Right hindlimb (tissue), 1 donor: ENCODE data around the gene ACTR8.

Source experiments
- DNase-seq: peaks from one replicate; pipeline ENCODE4 v3.0.0-alpha.2; 2018

The ACTR8 gene

DNA sequence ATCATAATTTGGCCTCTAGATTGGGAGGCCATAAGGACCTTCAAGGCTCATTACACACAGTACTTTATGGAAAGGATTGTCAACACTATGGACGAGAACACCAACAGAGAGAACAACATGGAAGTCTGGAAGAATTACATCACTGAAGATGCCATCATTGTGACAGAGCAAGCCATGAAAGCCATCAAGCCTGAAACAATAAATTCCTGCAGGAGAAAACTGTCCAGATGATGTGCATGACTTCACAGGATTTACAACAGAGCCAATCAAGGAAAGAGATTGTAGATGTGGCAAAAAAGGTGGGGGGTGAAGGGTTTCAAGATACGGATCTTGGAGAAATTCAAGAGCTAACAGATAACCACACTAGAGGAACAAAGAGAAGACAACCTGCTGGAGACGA is 19.7 kb downstream of the ACTR8 start:
- DNase-seq = no peak

DNA sequence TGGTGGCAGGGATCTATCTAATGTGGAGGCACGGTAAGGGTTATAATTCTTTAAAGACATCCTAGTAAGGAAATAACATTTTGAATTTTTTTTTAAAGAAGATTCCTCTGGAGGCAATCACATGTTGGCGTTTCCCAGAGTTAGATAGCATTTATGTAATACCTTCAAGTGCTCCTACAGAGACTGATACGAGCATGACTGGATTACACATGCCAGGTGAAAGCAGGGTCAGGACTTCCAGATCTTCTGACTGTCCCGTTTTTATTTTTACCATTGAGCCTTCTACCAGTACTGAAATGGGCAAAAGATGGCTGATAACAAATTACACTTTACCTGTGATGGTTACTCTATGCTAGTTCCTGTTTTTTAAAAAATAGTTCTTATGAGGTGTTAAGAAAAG is 21.8 kb downstream of the ACTR8 start:
- DNase-seq = no peak

DNA sequence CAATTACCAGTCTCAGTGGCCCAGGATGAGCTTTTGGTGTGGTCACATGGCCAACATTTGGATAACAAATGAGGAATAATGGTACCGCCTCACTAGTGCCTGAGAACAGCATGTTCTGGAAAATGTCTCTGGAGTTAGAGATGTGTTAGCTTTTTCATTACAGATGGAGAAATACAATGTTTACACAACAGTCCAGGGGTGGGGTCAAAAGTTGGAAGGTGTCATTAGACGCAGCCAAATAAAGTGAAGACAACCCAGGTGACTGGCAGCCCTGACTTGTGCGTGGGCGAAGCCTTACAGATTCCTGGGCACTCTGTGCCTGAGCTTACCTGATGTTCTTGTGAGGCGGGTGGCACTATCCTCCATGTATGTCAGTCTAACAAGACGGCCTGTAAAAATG is 22.8 kb downstream of the ACTR8 start:
- no peak for DNase-seq

DNA sequence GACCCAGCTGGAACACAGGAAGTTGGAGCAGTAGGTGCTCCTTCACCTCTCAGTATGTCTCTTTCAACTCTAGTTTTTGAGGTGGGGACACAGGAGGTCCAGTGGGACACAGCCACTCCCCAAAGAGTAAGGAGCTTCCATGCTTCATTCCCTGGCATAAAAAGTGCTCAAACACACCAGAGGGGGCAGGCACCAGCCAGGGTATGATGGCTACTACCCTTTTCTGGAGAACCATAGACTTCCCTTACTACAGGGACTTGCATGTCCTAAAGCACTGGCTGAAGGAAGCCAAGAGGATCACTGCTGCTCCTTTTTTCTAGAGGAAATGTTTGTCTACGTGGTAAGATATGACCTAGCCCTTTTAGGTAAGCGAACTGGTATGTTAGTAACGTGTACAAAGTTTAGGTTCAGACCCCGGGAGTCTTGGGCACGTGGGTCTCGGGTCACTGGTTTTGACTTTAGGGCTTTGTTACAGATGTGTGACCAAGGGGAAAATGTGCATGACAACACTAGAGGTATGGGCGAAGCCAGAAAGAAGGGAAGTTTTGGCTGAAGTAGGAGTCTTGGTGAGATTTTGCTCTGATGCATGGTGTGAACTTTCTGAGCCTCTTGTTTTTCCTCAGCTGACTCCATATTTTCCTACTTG is 23.7 kb downstream of the ACTR8 start:
- DNase-seq = no peak

DNA sequence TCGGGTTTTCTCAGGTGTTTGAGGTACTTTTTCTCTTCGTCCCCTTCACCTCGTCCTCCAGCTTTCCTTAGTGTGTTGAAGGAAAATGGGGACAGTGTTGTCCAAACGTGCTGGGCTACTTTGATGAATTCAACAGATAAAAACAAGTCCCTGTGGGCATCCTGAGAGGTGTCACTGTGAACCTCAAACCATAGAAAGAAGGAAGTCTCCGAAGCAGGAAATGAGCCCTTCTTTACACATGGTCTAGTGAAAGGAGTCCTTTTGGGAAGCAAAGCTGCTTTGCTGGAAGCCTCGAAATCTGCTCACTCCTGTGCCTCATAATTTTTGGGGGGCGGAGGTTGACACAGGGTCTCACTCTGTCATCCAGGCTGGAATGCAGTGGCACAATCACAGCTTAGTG is 25.0 kb downstream of the ACTR8 start:
- DNase-seq = no peak

DNA sequence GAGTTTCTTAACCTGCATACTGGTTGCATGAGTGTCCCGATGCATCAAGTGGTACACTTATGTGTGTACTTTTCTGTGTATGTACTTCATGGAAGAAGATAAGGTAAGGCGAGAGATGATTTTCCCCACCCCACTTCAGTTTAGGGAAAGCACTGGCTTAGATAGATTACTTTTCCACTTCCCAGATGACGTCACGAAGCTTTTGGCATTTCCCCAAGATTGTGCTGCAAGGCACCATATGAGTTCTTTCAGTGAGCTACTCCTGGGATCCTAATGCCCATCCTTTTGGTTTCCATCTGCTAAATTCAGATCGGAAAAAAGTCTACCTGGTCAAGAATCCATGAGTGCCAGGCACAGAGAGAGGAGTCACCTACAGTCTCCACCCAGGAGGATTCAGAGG is 31.1 kb downstream of the ACTR8 start:
- DNase-seq = no peak

DNA sequence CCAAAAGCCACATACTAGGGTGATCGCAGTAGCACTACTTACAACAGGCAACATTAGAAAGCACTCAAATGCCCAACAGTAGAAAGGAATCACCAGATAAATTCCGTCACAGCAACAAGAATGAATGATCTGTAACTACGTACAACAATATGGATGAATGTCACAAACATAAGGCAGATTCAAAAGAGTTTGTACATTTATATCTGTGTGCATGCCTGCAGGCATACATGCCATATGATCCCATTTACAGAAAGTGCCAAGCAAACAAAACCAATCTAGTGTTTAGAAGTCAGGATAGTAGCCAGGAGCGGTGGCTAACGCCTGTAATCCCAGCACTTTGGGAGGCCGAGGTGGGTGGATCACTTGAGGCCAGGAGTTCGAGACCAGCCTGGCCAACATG is 32.0 kb downstream of the ACTR8 start:
- no peak for DNase-seq

DNA sequence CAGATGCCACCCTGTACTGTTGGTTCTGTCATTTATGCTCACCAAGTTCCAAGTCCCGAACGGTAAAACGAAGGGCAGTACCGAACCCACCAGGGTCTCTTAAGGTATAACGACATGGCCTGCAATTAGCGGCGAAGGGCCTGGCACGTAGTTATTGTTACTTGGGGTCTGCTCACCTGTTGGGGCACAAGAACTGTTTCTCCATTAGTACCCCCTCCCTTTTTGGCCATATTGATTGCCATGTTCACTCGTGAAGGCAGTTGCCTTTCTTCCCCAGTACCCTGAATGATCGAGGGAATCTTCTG is 35.1 kb downstream of the ACTR8 start:
- DNase-seq = no peak

DNA sequence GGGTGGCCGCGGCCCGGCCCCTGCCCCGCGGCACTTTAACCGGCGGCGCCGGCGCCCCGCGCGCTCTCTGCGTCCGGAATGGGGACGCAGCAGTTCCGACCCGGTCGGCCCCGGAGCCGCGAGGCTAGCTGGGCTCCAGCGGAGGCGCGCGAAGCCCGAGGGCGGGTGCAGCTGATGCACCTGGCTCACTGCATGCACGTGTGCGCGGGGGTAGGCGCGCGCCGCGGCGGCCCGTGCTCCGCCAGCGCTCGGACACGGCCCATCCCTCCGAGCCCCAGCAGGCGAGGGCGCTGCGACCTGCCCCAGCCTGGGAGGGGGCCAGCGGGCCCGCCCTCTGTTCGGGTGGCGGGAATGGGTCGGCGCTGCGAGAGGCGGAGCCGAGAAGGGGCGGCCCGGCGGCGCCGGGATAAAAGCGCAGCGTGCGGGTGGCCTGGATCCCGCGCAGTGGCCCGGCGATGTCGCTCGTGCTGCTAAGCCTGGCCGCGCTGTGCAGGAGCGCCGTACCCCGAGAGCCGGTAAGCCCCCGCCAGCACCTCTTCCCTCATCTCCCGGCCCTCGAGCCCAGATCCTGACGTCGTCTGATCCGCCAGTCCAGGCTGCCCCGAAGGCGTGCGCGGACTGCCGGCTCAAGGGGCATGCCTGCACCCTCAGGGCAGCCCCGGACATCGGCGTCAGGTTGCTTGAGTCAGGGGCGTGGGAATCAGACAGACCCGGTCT is 35.7 kb downstream of the ACTR8 start, which contains the start of the genes CHDH and IL17RB:
Gene CHDH, minus strand, starts transcription at position 286 of the 717 bp plus-strand sequence. CDS start 22,411 bp downstream, outside the sequence.
Gene IL17RB, plus strand, starts transcription at position 435 of the 717 bp plus-strand sequence. Its CDS starts 21 bp downstream, at position 456.
- DNase-seq = peak; percentile 69

DNA sequence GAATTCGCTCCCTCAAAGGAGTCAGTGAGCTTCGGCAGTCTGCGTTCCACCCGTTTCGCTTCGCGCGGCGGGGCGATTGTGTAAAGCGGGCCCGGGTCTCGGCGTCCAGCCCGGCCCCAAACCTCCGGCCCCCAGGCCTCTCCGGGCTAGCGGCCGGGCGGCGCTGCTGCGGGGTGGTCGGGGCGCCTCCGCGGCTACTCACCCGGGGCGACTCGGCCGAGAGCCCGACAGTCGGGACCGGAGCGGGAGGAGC is 36.1 kb downstream of the ACTR8 start:
- DNase-seq = no peak

DNA sequence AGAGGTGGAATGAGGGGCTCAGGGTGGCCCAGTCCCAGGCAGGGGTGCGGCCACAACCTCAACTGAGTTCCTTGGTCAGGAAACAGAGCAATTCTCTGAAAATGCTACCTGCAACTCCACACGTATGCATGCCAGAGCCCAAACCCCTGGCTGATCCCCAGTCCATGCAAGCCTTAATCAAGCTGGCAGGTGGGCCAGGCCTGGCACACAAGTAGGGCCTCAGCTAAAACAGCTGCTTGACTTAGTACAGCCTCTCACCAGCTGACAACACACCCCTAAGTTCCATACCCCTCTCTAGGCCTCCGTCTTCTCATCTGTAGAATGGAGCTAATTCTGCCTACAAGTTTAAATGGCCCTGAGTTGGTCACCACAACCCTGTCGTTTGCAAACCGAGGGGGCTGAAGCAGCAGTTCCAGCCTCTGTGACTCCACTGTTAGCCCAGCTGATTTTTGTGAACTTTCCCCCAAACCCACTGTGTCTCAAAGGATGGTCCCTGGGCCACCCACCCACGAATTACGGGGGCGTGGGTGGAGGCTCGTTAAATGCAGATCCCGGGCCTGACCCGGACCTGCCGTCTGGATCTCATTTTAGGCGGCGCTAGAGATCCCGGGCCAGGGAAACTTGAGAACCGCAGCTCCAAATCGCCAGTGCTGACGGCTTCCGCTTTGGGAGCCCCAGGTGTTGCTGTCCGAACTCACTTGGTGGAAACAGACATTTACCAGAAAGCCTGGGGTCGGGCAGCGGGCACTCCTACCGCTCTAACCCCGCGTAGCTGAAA is 36.7 kb downstream of the ACTR8 start:
- peak; percentile 82 for DNase-seq

DNA sequence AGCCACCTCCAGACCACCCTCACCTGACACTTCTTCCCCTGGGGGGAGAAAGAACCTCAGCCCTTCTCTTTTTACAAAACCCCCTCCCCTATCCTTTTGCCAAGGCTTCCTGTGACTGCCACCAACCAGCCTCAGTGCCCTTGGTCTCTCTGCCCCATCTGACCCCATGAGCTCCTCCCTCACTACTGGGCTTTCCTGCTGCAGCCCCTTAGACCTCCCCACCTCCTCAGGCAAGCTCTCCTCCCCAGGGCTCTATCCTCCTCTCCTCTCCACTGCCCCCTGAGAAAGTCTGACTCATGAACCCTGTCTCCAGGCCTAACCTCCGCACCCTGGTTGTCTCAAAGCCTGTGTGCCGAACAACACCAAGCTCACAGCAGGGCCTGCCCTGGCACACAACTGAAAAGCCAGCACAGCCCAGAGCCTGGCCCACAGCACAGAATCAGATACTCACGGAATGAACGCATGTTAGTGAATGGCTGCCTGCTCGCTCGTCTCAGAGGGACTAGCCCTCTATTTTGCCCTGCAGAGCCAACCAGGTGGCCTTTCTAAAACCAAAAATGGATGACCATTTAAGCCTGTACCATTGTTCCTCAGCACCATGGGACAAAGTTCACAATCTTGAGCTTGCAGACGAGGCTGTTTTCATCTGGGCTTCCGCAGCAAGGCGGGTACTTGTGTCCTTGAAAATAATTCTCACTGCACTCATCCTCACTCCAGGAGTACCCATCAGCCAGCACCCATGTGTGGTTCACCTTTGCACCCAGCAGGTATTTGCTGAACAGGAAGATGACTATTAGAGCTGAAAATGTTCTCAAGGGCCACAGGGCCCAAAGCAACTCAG is 37.5 kb downstream of the ACTR8 start:
- no peak for DNase-seq

DNA sequence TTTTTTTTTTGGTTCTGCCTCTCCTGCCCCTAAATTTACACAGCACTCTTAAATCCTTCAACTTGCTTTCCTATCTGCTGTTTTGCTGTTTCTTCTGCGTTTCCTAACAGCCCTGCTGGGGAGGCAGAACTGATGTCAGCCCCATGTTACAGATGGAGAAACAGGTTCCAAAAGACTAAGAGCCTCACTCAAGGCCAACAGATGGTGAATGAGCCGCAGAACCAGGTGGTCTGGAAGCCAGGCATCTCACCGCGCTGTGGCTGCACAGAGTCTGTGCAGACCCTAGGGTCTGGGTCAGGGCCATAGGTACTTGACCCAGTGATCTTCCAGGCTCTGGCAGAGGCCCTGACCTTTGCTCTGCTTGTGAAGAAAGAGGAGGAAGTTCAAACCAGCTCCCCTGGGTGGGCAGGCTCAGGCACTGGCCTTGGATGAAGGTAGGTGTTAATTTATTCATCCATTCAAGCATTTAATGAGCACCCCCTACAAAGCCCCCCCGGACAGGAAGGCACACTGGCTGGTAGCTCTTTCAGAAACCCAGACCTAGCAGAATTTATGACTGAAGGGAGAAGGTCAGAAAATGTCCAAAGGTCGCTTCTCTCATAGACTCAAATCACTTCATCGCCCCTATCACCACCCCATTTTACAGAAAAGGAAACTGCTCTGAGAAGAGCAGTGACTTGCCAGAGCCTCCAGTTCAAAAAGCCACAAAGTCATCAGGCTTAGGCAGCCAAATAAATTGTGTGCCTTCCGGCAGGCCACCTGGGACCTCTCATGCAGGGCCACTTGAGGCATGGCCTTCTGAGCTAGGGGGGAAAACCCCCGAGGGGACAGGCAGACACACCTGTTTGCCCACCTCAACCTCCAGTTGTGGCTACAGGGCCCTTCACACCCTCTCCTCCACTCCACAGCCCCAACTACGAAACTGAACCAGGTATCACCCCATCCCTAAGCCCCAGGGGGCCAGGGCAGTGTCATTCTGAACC is 38.5 kb downstream of the ACTR8 start:
- no peak for DNase-seq

DNA sequence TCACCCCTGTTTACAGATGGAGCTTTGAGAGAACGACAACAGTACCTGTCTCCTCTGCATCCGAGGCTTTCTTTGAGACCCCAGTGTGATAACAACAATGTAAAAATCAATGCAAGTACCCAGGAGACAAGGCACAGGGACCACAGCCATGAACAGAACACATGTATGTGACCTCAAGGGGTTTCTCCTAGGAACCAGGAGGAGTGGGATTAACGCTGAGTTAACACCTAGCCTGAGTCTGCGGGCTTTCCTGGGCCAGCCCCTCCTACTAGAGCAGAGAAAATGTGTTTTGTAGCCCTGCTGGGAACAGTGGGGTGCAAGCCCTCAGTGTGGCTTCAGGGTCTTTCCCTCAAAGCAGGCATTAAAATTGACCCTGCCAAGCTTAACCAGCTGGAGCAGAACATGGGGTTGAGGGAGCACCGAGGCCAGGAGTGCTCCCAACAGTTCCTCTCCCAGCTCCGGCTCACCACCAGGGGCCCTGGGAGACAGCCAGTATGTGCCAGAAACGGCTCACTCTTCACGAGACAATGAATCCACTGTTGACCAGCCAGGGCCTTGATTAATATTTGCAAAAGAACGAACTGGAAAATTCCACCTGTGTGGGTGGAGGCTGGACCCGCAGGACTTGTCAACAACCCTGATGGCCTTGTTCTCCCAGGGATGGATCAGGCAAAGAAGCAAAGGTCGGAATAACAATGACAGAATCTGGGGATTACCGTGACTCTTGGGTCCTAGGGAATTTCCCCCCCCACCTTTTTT is 39.3 kb downstream of the ACTR8 start:
- DNase-seq = no peak

DNA sequence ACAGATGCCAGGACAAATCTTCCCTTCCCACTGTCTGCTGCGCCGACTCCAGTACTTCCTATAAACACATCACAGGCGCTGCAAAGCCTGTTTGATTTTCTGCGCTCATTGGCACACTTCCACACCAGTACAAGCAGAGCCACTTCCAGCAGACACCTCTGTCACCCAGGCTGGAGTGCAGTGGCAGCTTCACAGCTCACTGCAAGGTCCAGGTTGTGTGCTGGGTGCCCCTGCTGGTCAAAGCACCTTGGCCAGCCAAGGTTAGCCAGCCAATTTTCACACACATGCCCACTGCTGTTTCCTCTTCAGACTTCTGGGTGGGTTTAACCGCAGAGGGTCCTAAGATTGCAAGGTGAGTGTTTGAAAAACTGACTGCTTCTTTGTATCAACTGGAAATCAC is 40.7 kb downstream of the ACTR8 start:
- DNase-seq = no peak

DNA sequence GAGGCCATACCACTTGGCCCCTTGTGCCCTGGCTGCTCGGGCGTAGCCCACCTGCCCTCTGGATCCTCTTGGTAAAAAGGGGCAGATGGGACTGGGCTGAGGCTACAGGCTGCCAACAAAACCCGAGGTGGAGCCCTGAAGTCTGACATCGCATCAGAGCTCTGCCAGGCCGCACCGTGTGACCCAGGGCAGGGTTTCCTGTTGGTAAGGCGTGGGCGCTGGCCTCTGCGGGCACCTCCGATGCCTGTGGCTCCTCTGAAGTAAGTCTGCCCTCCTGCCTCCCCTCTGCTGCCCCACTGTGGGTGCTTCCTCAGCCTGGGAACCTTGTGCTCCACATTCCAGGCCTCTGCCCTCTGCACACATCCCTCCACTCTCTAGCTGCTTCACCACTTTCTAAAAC is 44.6 kb downstream of the ACTR8 start:
- DNase-seq = no peak

DNA sequence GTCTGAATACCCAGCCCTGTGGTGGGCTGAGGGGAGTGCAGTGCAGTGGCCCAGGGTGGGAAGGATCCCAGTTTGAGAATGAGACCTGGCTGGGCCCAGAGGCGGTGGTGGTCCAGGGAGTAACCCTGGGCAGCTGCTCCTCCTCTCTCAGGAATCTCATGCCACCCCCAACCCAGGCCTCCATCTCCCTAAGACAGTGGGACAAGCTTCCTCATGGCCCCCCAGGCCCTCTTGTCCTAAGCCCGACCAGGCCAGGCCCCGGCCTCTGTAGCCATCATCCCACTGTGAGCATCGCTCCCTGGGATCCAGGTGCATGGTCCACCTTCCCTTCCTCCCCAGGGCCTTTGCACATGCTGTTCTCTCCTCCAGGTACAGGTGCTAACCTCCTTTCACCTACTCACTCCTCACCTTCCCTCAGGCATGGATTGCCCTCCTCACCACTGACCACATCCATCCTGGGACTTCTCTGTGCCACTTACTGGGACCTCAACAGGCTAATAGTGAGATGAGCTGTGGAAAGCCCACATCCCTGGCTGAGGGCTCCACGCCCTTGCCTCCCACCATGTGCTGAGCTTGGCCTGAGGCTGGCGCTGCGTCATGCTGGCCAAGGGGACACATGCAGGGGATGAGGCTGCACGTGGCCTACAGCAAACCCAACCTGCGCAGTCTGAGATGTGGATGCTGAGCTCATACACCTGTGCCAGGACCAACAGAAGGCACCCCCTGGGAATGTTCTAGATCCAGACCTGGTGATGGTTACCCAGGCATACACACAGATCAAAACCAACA is 45.7 kb downstream of the ACTR8 start:
- DNase-seq = no peak

DNA sequence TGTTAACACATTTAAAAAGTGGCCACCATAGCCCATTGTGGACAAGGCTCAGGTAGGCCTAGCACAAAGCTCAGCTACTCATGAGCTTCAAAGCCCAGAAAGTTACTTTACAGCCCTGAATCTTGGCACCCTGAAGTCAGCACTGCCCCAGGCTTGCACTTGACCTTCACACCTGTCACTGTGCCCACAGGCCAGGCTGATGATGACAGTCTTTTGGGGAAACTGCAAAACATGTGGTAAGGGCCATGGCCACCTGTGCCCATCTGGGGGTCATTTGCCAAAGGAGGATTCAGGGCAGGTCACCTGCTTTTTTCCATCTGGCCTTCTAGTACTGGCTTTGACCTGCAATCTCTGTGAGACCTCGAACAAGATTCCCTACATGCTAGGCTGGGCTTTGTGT is 46.7 kb downstream of the ACTR8 start:
- no peak for DNase-seq

DNA sequence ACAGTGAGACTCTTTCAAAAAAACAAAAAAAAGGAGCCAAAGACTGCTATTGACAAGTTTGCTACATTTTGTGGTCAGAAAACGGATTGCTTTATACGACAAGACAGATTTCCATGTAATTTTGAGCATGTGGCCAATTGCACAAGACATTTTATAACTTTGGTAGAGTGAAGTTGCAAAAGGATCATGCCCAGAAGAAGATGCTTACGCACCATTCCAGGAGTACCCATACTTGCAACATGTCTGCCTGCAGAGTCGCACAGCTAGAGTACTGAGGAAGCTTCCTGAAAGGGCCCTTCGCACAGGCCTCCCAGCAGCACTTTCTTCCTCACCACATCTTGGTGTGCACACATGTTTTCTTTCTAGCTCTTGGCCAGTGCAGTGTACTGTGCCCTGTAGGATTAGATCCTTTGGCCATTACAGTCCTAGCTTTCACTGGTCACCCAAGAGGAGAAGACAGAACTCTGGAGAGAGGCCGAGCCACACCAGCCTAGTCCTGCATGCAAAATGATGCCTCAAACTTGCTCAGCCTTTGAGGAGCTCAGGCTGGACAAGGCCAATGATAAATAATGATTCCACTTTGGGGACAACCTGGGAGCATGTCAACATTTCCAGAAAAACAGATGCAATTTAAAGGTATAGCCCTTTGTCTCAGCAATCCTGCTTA is 47.4 kb downstream of the ACTR8 start:
- no peak for DNase-seq

DNA sequence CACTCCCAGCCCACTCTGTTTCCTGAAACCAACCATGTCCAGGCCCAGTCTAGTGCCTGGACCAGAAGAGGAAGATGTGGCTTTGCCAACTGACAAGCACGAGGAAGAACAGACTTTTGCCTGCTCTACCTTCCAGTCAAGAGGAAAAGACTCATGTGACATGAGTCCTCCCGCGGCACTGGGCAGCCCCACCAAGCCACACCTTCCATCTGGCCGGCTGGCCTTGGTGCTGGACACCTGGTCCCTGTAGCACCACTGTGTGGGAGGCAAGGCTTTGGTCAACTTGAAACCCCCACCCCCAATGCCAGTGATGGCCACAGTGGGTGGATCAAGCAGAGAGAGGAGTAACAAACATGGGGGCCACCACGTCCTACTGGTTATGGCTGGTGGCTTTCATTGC is 48.3 kb downstream of the ACTR8 start:
- no peak for DNase-seq
